WTC11 (cell line): ENCODE results near the gene KRT5. TPM values are rescaled to one million over a fixed set of nuclear protein-coding genes. Genes with fewer than 3 reads are reported as not detected.

Experiments used
- ATAC-seq: fragments of 200-7000 bp; cut with Tn5 transposase; 2 replicates; pipeline ENCODE4 v1.10.0; 2021; ENCODE audit warnings: mild to moderate bottlenecking, moderate library complexity
- CTCF ChIA-PET: fragments of 300-600 bp; sonication (Branson Sonifier 250); formaldehyde crosslinking; loops from one replicate; lab custom pipeline; 2021; ENCODE audit warnings: antibody characterized with exemption; lab: Charles Lee
- POLR2A ChIA-PET: fragments of 350-600 bp; sonication (Branson Sonifier 250); formaldehyde crosslinking; loops from one replicate; lab custom pipeline; 2021; ENCODE audit warnings: antibody characterized with exemption; lab: Charles Lee
- DNase-seq: peaks from one replicate; pipeline ENCODE4 v3.0.0; 2021; ENCODE audit warnings: low spot score
- H3K27ac Mint-ChIP-seq: 2 replicates; pipeline ENCODE4 v1.8.0; 2021; ENCODE audit warnings: mixed read lengths
- H3K27me3 Mint-ChIP-seq: 2 replicates; pipeline ENCODE4 v1.8.0; 2021; ENCODE audit warnings: low read depth, mild to moderate bottlenecking, moderate library complexity, mixed read lengths
- H3K36me3 Mint-ChIP-seq: 2 replicates; pipeline ENCODE4 v1.8.0; 2021; ENCODE audit warnings: mixed read lengths
- H3K4me1 Mint-ChIP-seq: 2 replicates; pipeline ENCODE4 v1.8.0; 2022; ENCODE audit warnings: mixed read lengths
- H3K4me3 Mint-ChIP-seq: 2 replicates; pipeline ENCODE4 v1.8.0; 2021; ENCODE audit warnings: mild to moderate bottlenecking, moderate library complexity, mixed read lengths
- H3K9me3 Mint-ChIP-seq: 2 replicates; pipeline ENCODE4 v1.8.0; 2021; ENCODE audit warnings: mixed read lengths
- CTCF ChIP-seq: fragments of 200-600 bp; IDR thresholded peaks from 2 replicates; pipeline ENCODE4 v1.8.0; 2022; ENCODE audit warnings: antibody characterized with exemption
- MLX ChIP-seq: sonication (generic); formaldehyde crosslinking; IDR thresholded peaks from 2 replicates; pipeline ENCODE4 v1.8.1; 2023; ENCODE audit warnings: mild to moderate bottlenecking, missing genetic modification reagents, moderate library complexity
- NFYB ChIP-seq: sonication (generic); formaldehyde crosslinking; conservative IDR thresholded peaks from 2 replicates; pipeline ENCODE4 v1.8.0; 2022; ENCODE audit warnings: low read depth, missing genetic modification reagents
- PREB ChIP-seq: sonication (generic); formaldehyde crosslinking; IDR thresholded peaks from 2 replicates; pipeline ENCODE4 v1.8.1; 2022; ENCODE audit warnings: mild to moderate bottlenecking, missing genetic modification reagents, moderate library complexity, borderline replicate concordance
- ZNF232 ChIP-seq: sonication (generic); formaldehyde crosslinking; IDR thresholded peaks from 2 replicates; pipeline ENCODE4 v1.8.0; 2022; ENCODE audit warnings: mild to moderate bottlenecking, missing genetic modification reagents
- ZNF425 ChIP-seq: fragments of 250-450 bp; sonication (Bioruptor Pico); conservative IDR thresholded peaks from 2 replicates; pipeline ENCODE4 v1.9.0; 2021; ENCODE audit warnings: mild to moderate bottlenecking
- total RNA-seq: library from RNA; stranded (reverse); gene quantifications from 3 replicates; pipeline ENCODE4 v1.2.3, GENCODE V29; 2021

Gene KRT5
- total RNA-seq, 1 experiment from 2014 or later, result not detected

- no peaks in the 10 kb centered on the region for H3K4me1 Mint-ChIP-seq
- DNase-seq, result no peak
- H3K27ac Mint-ChIP-seq, result no peak within 1 kb of the TSS
- CTCF ChIA-PET, result interaction anchor here (1.2 kb wide), 1 partner anchor 27 kb away, joined by 3 read pairs; no protein-coding TSS in a partner anchor
- POLR2A ChIA-PET, result no interaction called here
- H3K27me3 Mint-ChIP-seq, result peaks cover 4% of the 10 kb centered on the region; the same call in 1 of the 2 replicates
- no peak for ATAC-seq
- H3K36me3 Mint-ChIP-seq, result peaks cover 16% of the 10 kb centered on the region
- H3K4me3 Mint-ChIP-seq, result no peak within 1 kb of the TSS
- no peak for TF ChIP-seq ZNF425 (CRISPR knock-in tag)
- H3K9me3 Mint-ChIP-seq, result peaks cover 47% of the 10 kb centered on the region
Observed at GRCh38 chr12:52473768-52474167, 46.4 kb downstream of the KRT5 start, which contains the start of gene KRT6C. KRT6C (minus strand) TSS chr12:52473805; CDS start chr12:52473737, 68 bp downstream.

GRCh38 chr12:52469853-52470252 lies 50.3 kb downstream of the KRT5 start:
- peaks cover 6% of the 10 kb centered on the region; the same call in 1 of the 2 replicates for H3K36me3 Mint-ChIP-seq
- no peak overlapping the region for H3K27ac Mint-ChIP-seq
- no peak overlapping the region for H3K4me3 Mint-ChIP-seq
- POLR2A ChIA-PET, result no interaction called here
- peaks cover 20% of the 10 kb centered on the region for H3K9me3 Mint-ChIP-seq
- TF ChIP-seq CTCF (no peak), PREB (CRISPR knock-in tag) (no peak), ZNF232 (CRISPR knock-in tag) (no peak), NFYB (CRISPR knock-in tag) (no peak)
- no peaks in the 10 kb centered on the region for H3K4me1 Mint-ChIP-seq
- ATAC-seq, result no peak
- no peak for DNase-seq
- CTCF ChIA-PET, result interaction anchor here (1.4 kb wide), 1 partner anchor 27 kb away, joined by 4 read pairs; no protein-coding TSS in a partner anchor
- no peaks in the 10 kb centered on the region for H3K27me3 Mint-ChIP-seq

- no peak overlapping the region for H3K27ac Mint-ChIP-seq
- ATAC-seq, result no peak
- TF ChIP-seq MLX (CRISPR knock-in tag), result no peak
- TF ChIP-seq, all 79 proteins: peak for 0
- ChIA-PET CTCF (no interaction called here), POLR2A (no interaction called here)
- no peaks in the 10 kb centered on the region; the same call in 1 of the 2 replicates for H3K27me3 Mint-ChIP-seq
- DNase-seq, result no peak
- no peaks in the 10 kb centered on the region for H3K4me1 Mint-ChIP-seq
- H3K9me3 Mint-ChIP-seq, result peaks cover 17% of the 10 kb centered on the region
- H3K36me3 Mint-ChIP-seq, result no peaks in the 10 kb centered on the region
- no peak overlapping the region for H3K4me3 Mint-ChIP-seq
Observed at GRCh38 chr12:52464897-52465296, 55.3 kb downstream of the KRT5 start.

Other genes with a start within 250 kb of the KRT5 start
- gene KRT86, start 245.7 kb downstream of the KRT5 start, total RNA-seq, result 0.11 to 0.18 TPM in 2 of 3 replicates, not detected in the other
- gene KRT81, start 228.9 kb downstream of the KRT5 start, total RNA-seq, result 0.21 to 0.70 TPM (median 0.34 TPM) in 3 replicates
- not detected in 3 replicates for gene KRT83, start 199.0 kb downstream of the KRT5 start, total RNA-seq
- gene KRT85, start 152.9 kb downstream of the KRT5 start, total RNA-seq, result not detected in 3 replicates
- gene KRT84, start 134.7 kb downstream of the KRT5 start, total RNA-seq, result not detected in 3 replicates
- not detected in 3 replicates for gene KRT82, start 114.1 kb downstream of the KRT5 start, total RNA-seq
- not detected in 3 replicates for gene KRT75, start 86.0 kb downstream of the KRT5 start, total RNA-seq
- gene KRT6B, start 68.2 kb downstream of the KRT5 start, total RNA-seq, result not detected in 3 replicates
- gene KRT6C, start 46.6 kb downstream of the KRT5 start, total RNA-seq, result not detected in 3 replicates
- gene KRT6A, start 27.1 kb downstream of the KRT5 start, total RNA-seq, result not detected in 3 replicates
- gene KRT71, start 32.8 kb upstream of the KRT5 start, total RNA-seq, result not detected in 3 replicates
- not detected in 3 replicates for gene KRT74, start 53.4 kb upstream of the KRT5 start, total RNA-seq
- 0.11 TPM in 1 of 3 replicates, not detected in the others for gene KRT72, start 81.1 kb upstream of the KRT5 start, total RNA-seq
- not detected in 3 replicates for gene KRT73, start 98.2 kb upstream of the KRT5 start, total RNA-seq
- gene KRT2, start 131.8 kb upstream of the KRT5 start, total RNA-seq, result not detected in 3 replicates
- not detected in 3 replicates for gene KRT1, start 160.0 kb upstream of the KRT5 start, total RNA-seq
- gene KRT77, start 183.1 kb upstream of the KRT5 start, total RNA-seq, result not detected in 3 replicates